ENCODE measurements around the gene GPR84.
A peak's percentile ranks its signal among the peaks of the same experiment; 100 is the strongest.
"Not testable (repeated sequence)": the region's sequence is repeated elsewhere in the genome, so short reads cannot be mapped to it uniquely, and the experiment has no call there.

GPR84 gene

DNA sequence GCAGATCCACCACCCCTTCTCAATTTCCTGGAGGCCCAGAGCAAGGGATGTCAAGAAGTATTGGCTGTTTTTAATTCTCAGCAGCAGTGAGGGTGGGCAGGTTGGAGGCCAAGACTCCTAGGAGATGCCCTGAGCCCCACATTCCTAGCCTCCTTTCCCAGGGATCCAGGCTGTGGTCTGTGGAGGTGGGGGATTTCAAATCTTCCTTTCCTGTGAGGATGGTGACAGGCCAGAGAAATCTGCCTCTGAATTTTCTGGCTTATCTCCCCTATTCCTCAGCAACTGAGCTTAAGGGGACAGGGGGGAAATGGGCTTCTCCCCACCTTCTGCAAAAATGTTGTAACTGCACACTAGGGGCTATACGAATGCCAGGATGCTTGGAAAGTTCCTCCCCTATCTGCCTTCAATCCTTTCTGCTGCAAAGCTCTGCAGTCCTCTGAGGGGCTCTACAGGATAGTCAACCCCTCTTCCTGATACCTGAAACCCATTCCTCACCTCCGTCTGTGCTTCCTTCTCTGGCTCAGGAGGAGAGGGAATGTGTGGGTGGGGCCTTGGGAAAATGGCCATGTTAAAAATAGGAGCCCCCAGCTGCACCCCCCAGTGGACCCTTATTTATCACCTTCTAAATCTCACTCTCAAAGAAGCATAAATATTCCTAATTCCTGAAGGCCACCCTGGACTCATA is 6.6 kb downstream of the GPR84 start:
- DNase-seq: peak in 1 of 58 donors; percentile 39

DNA sequence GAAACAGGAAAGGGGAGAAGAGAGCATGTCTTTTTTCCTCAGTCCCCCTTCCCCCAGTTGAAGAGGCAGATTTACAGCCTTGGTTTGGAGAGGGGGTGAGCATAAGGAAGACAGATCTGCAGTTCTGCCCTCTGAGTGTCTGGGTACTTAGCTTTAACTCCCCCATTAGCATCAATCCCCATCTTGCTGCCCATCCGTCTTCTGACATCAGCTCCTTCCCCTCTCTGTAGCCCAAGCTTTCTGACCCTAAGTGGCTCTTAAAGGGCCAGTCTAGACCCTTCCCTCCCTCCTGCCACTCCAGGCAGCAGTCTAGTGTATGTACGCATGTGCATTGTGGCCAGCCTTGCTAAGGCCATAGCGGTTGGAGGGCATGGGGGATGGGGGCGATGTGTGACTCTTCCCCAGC is 7.3 kb downstream of the GPR84 start:
- DNase-seq: no peak

DNA sequence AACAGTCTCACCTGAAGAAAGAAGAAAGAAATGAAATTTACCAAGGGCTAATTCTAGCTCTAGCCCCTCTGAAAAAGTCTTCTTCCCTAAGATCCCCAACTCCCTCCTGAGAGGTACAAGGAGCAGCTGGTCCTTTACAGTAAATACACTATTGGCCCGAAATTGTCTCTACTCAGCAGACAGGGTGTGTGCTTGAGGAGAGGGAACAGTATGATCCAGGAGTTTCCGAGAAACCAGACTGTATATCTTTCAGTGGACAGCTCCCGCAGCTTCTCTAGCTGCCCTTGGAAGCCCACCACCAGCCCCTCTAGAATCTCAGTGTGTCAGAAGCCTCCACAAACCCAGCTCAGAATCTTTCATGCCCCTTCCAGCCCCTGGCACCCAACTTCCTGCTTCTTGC is 8.1 kb downstream of the GPR84 start:
- no peak for DNase-seq

DNA sequence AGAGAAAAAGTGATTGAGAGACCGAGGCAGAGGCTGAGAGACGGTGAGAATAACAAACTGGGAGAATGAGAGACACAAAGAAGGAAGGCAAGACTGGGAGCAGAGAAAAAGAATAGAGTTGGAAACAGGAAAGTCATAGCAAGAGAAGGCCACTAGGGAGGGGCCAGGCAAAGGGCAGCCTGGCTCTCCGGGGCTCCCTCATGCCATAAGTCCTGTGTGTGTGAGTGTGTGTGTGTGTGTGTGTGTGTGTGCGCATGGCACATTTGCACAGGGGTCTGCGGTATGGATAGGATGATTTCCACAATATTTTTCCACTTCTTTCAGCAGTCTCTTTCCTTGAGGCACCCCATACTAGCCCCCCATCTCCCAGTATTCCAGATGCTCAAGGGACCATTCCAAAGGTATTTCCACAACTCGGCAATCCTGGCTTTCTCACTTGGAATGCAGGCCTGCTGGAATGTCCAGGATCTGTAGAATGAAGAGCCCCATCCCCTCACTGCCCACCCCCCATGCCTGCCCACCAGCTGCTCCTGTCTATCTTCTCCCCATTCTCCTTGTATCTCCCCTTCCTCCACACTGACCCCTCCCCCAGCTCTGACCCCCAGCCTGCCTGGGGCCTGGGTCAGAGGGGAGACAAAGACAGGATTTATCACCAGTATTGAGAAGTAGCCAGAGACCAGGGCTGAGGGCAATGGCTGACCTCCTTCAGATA is 9.0 kb downstream of the GPR84 start:
- DNase-seq: no peak

GRCh38 chr12:54354271-54354670 is 10.0 kb downstream of the GPR84 start:
- DNase-seq: not testable (repeated sequence)

- peak in 44 of 58 donors; percentile 11 to 73 (median 53) for DNase-seq
Observed at GRCh38 chr12:54352891-54353874, 11.1 kb downstream of the GPR84 start.

DNA sequence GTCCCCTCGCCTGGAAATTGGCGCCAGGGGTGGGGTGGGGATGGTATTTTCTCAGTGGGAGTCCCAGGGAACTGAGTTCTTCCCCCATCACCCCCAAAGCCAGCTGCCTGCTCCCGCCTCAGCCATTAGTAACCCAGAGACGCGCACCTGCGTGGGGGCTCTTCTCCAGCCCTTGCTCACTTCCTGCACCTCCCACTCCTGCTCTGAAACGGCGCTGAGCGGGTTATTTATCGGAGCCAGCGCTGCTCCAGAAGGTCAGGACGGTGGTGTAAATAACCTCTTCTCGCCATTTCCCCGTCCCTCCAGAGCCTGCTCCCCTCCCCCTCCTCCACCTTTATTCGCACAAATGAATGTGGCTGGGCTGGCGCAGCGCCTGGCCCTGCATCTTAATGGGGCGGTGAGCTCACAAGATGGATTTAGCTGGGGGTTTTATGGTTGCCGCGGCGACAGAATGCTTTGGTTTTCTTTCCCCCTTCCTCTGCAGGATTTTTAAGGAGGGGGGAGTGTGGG is 12.2 kb downstream of the GPR84 start:
- DNase-seq: peak in 55 of 58 donors; percentile 37 to 87 (median 71)

DNA sequence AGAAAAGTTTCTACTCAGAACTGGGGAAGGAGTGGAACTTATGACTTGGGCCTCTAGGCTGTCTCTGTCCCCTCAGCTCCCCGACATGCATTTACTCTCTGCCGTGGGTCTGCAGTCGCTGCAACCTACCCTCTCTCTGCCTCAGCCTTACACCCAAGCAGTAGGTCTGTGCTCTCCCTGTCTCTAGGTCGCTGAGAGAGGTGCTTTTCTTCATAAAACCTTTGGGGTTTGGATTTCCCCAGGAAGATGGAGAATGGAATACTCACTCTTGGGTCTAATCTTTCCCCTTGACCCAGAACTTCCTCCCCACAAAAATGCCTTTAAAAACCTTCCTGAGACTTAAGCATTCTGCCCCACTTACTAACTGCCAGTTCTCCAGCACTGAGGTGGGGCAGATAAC is 12.9 kb downstream of the GPR84 start:
- no peak for DNase-seq

DNA sequence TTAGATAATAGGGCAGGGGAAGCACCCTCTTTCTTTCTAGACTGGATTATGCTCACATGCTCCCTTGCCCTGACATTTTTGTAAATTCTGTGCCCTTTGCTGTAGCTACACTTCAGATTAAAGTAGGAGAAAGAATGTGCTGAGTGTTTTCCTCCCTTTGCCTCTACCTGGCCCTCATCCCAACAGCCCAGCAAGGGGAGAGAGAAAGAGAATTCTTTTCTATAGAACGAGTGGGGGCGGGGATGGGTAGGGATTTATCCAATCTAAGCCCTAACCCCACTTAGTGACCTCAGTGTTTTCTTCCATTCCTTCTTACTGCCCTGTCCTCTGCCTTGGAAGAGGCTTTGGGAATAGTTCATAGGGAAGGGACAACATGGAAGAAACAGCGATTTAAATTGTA is 13.5 kb downstream of the GPR84 start:
- DNase-seq: no peak

DNA sequence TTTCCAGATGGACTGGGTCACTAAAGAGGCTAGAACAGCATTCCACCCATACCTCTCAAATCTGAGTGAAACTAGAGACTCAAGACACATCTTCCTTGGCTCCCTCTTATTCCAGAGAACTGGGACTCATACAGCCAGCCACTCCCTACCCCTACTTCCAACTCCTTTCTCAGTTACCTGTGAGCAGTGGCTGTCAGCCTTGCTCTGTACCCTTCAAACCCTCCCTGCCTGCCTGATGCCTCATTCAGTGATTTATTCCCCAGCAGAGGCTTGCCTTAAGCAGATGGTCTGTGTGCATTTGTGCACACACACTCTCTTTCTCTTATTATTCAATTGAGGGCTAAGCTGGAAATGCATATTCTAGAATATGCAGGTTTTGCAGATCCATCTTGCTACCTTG is 14.6 kb downstream of the GPR84 start:
- no peak for DNase-seq

- DNase-seq: no peak
Observed at GRCh38 chr12:54349036-54349435, 15.2 kb downstream of the GPR84 start.

DNA sequence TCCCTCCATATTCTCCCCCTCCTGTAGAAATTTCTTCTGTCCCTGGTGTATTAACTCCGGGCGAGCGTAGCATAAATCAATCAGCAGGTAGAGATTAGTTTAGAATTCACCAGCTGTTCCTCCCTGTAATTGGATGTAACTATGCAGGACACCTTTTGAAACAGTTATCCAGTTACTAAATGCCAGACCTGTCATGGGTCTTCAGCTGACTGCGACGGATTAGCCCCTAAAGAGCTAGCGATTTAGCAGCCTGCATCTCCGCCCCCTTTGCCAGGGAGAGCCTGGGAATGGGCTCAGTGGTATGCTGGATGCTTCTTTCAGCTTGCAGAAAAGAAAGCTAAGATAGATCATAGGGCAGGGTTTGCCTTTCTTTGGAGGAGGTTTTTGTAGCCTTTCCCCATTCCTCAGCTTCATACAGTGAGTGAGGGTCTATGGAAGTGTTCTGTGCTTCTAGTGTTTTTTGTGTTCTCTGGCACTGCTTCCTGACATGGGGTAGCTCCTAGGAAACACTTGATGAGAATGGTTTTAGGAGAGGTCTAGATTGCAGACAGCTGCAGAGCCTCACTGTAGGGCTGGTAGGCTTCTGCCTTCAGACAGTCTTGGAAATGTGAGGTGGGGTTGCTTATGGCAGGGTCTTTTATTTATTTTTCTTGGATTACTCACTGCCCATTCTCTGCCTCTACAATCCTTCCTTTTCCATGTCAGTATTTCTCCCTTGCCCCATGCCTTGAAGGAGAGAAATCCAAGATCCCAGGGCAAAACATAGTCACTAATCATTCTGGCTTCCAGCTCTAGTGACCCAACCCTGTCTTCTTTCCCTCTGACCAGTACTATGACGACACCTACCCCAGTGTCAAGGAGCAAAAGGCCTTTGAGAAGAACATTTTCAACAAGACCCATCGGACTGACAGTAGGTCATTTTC is 22.6 kb downstream of the GPR84 start:
- no peak for DNase-seq

GRCh38 chr12:54340846-54341245 is 23.4 kb downstream of the GPR84 start:
- no peak for DNase-seq

GRCh38 chr12:54338698-54339296 is 25.5 kb downstream of the GPR84 start:
- DNase-seq: no peak

- DNase-seq: peak in 10 of 58 donors; percentile 5 to 62 (median 16)
Observed at GRCh38 chr12:54337854-54338650, 26.2 kb downstream of the GPR84 start.

- peak in 8 of 58 donors; percentile 3 to 19 (median 13) for DNase-seq
Observed at GRCh38 chr12:54337280-54337842, 26.9 kb downstream of the GPR84 start.

DNA sequence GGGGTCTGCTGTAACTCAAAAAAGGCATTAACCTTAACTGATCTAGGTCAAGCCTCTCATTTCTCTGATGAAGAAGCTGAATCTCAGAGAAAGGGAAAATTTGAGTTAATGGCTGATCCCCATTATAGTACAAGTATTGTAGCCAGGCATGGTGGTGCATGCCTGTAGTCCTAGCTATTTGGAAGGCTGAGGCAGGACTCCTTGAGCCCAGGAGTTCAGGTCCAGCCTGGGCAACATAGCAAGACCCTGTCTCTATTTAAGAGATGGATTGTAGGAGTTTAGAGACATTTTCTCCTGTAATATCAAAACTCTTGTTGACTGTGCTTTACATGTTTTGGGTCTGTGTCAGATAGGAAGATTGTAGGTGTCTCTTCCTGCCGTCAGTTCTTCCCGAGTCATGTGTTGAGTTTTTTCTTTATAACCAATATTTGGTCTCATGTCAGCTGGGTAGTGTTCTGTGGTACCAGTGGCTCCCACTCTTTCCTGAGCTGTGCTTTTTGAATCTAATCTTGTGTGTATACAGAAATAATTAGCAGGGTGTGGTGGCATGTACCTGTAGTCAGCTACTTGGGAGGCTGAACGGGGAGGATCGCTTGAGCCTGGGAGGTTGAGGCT is 30.8 kb downstream of the GPR84 start:
- no peak for DNase-seq

DNA sequence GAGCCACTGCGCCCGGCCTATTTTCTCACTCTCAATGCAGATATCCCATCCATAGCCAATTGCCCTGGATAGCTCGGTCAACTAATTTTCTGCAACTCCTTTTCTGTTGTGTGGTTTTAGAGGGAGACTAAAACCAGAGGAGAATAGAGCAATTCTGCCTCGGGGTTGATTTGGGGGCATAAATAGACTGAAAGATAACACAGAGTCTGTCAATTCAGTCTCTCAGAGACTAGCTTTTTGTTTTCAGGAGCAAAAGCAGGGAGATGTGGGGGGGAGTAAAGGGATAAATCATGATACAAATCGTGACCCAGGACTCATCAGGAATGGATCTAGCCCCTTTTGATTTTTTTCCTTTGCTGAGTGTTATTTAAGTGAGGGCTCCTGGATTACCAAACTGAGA is 32.8 kb downstream of the GPR84 start:
- no peak for DNase-seq
